Skeletal muscle satellite cell (primary cell): ENCODE data around the gene ARHGEF33.
"Not testable (repeated sequence)": the region's sequence is repeated elsewhere in the genome, so short reads cannot be mapped to it uniquely, and the experiment has no call there.

Experiments
- H3K27me3 ChIP-seq: 2 replicates; pipeline ENCODE4 v1.7.0; 2013; ENCODE audit warnings: low read length; ENCODE audit not compliant: control insufficient read depth, insufficient read depth
- H3K36me3 ChIP-seq: 2 replicates; pipeline ENCODE4 v1.7.0; 2013; ENCODE audit warnings: mild to moderate bottlenecking, control low read depth, low read length; ENCODE audit not compliant: insufficient read depth
- H3K4me1 ChIP-seq: 2 replicates; pipeline ENCODE4 v1.7.0; 2013; ENCODE audit warnings: low read length; ENCODE audit not compliant: control insufficient read depth, insufficient read depth
- H3K4me2 ChIP-seq: 2 replicates; pipeline ENCODE4 v1.7.0; 2013; ENCODE audit warnings: mild to moderate bottlenecking, low read length
- H3K4me3 ChIP-seq: 2 replicates; pipeline ENCODE4 v1.7.0; 2013; ENCODE audit warnings: low read length
- H3K9ac ChIP-seq: 2 replicates; pipeline ENCODE4 v1.7.0; 2013; ENCODE audit warnings: mild to moderate bottlenecking, low read depth, low read length, moderate library complexity
- H3K9me3 ChIP-seq: replicated peaks from 2 replicates; pipeline ENCODE4 v1.7.0; 2013; ENCODE audit warnings: mild to moderate bottlenecking, control low read depth, low read length

ARHGEF33 gene

GRCh38 chr2:38912619-38913018 lies 22.9 kb downstream of the ARHGEF33 start:
- H3K36me3 ChIP-seq, result no peaks in the 10 kb centered on the region
- H3K27me3 ChIP-seq, result no peaks in the 10 kb centered on the region

GRCh38 chr2:38922389-38922788 lies 32.7 kb downstream of the ARHGEF33 start:
- no peaks in the 10 kb centered on the region for H3K4me1 ChIP-seq
- no peaks in the 10 kb centered on the region for H3K36me3 ChIP-seq
- no peaks in the 10 kb centered on the region for H3K27me3 ChIP-seq
- no peak overlapping the region for H3K4me2 ChIP-seq
- no peaks in the 10 kb centered on the region for H3K9me3 ChIP-seq
- no peak overlapping the region for H3K9ac ChIP-seq
- no peak overlapping the region for H3K4me3 ChIP-seq

More at GRCh38 chr2:38912619-38913018, 22.9 kb downstream of the ARHGEF33 start:
- Histone ChIP-seq H3K9ac (no peak overlapping the region), H3K4me1 (no peaks in the 10 kb centered on the region), H3K9me3 (no peaks in the 10 kb centered on the region), H3K4me3 (no peak overlapping the region), H3K4me2 (no peak overlapping the region)

GRCh38 chr2:38922902-38923301 lies 33.2 kb downstream of the ARHGEF33 start:
- no peaks in the 10 kb centered on the region for H3K36me3 ChIP-seq
- H3K9me3 ChIP-seq, result no peaks in the 10 kb centered on the region
- no peaks in the 10 kb centered on the region for H3K4me1 ChIP-seq
- H3K4me3 ChIP-seq, result no peak overlapping the region
- H3K9ac ChIP-seq, result no peak overlapping the region
- no peaks in the 10 kb centered on the region for H3K27me3 ChIP-seq
- H3K4me2 ChIP-seq, result no peak overlapping the region

- no peaks in the 10 kb centered on the region for H3K4me1 ChIP-seq
- H3K4me2 ChIP-seq, result no peak overlapping the region
- no peaks in the 10 kb centered on the region for H3K27me3 ChIP-seq
- H3K9me3 ChIP-seq, result no peaks in the 10 kb centered on the region
- no peak overlapping the region for H3K4me3 ChIP-seq
- H3K36me3 ChIP-seq, result no peaks in the 10 kb centered on the region
- H3K9ac ChIP-seq, result no peak overlapping the region
Observed at GRCh38 chr2:38925982-38926381, 36.3 kb downstream of the ARHGEF33 start.

GRCh38 chr2:38930600-38930999 lies 40.9 kb downstream of the ARHGEF33 start:
- no peaks in the 10 kb centered on the region for H3K9me3 ChIP-seq
- no peaks in the 10 kb centered on the region for H3K36me3 ChIP-seq
- no peaks in the 10 kb centered on the region for H3K4me1 ChIP-seq
- H3K9ac ChIP-seq, result no peak overlapping the region
- no peak overlapping the region for H3K4me2 ChIP-seq
- H3K27me3 ChIP-seq, result no peaks in the 10 kb centered on the region
- H3K4me3 ChIP-seq, result no peak overlapping the region

- H3K9ac ChIP-seq, result no peak overlapping the region
- H3K4me1 ChIP-seq, result no peaks in the 10 kb centered on the region
- H3K4me3 ChIP-seq, result no peak overlapping the region
- H3K4me2 ChIP-seq, result no peak overlapping the region
- H3K36me3 ChIP-seq, result no peaks in the 10 kb centered on the region
- no peaks in the 10 kb centered on the region for H3K9me3 ChIP-seq
- H3K27me3 ChIP-seq, result no peaks in the 10 kb centered on the region
Observed at GRCh38 chr2:38932586-38932985, 42.9 kb downstream of the ARHGEF33 start.

GRCh38 chr2:38933653-38934052 lies 44.0 kb downstream of the ARHGEF33 start:
- Histone ChIP-seq H3K4me1 (no peaks in the 10 kb centered on the region), H3K9ac (no peak overlapping the region), H3K36me3 (no peaks in the 10 kb centered on the region), H3K27me3 (no peaks in the 10 kb centered on the region), H3K4me2 (no peak overlapping the region), H3K4me3 (no peak overlapping the region), H3K9me3 (no peaks in the 10 kb centered on the region)

- H3K27me3 ChIP-seq, result no peaks in the 10 kb centered on the region
- H3K4me1 ChIP-seq, result no peaks in the 10 kb centered on the region
- H3K9ac ChIP-seq, result no peak overlapping the region
- H3K4me3 ChIP-seq, result no peak overlapping the region
- H3K36me3 ChIP-seq, result no peaks in the 10 kb centered on the region
- H3K9me3 ChIP-seq, result no peaks in the 10 kb centered on the region
- no peak overlapping the region for H3K4me2 ChIP-seq
Observed at GRCh38 chr2:38934742-38935141, 45.1 kb downstream of the ARHGEF33 start.

GRCh38 chr2:38935568-38936172 lies 46.0 kb downstream of the ARHGEF33 start:
- H3K9ac ChIP-seq, result no peak overlapping the region
- H3K27me3 ChIP-seq, result no peaks in the 10 kb centered on the region
- H3K4me1 ChIP-seq, result no peaks in the 10 kb centered on the region
- H3K36me3 ChIP-seq, result no peaks in the 10 kb centered on the region
- no peak overlapping the region for H3K4me2 ChIP-seq
- no peak overlapping the region for H3K4me3 ChIP-seq
- no peaks in the 10 kb centered on the region for H3K9me3 ChIP-seq

GRCh38 chr2:38936516-38936915 lies 46.8 kb downstream of the ARHGEF33 start:
- H3K4me1 ChIP-seq, H3K4me3 ChIP-seq, H3K36me3 ChIP-seq, H3K27me3 ChIP-seq, H3K4me2 ChIP-seq, H3K9me3 ChIP-seq, H3K9ac ChIP-seq: not testable (repeated sequence)

GRCh38 chr2:38937548-38937947 lies 47.9 kb downstream of the ARHGEF33 start:
- no peaks in the 10 kb centered on the region for H3K27me3 ChIP-seq
- H3K4me2 ChIP-seq, result no peak overlapping the region
- no peak overlapping the region for H3K4me3 ChIP-seq
- no peaks in the 10 kb centered on the region for H3K36me3 ChIP-seq
- H3K9me3 ChIP-seq, result no peaks in the 10 kb centered on the region
- H3K4me1 ChIP-seq, result no peaks in the 10 kb centered on the region
- no peak overlapping the region for H3K9ac ChIP-seq

GRCh38 chr2:38940746-38941145 lies 51.1 kb downstream of the ARHGEF33 start:
- H3K36me3 ChIP-seq, result no peaks in the 10 kb centered on the region
- H3K9ac ChIP-seq, result no peak overlapping the region
- H3K4me2 ChIP-seq, result no peak overlapping the region
- no peaks in the 10 kb centered on the region for H3K9me3 ChIP-seq
- H3K4me3 ChIP-seq, result no peak overlapping the region
- no peaks in the 10 kb centered on the region for H3K4me1 ChIP-seq
- H3K27me3 ChIP-seq, result no peaks in the 10 kb centered on the region
